Fibroblast of skin of scalp (primary cell): ENCODE results near the gene MLLT1.
A peak's percentile ranks its signal among the peaks of the same experiment; 100 is the strongest.

ENCODE experiments used
- DNase-seq: peaks from one replicate; pipeline ENCODE4 v3.0.0-alpha.2; 2013

The MLLT1 gene

GRCh38 chr19:6204866-6205723, 74.7 kb downstream of the MLLT1 start:
- DNase-seq, result no peak

GRCh38 chr19:6204212-6204611, 75.6 kb downstream of the MLLT1 start:
- peak; percentile 24 for DNase-seq

GRCh38 chr19:6199240-6199994, 80.4 kb downstream of the MLLT1 start:
- peak; percentile 99 for DNase-seq

GRCh38 chr19:6198896-6199239, 80.9 kb downstream of the MLLT1 start:
- DNase-seq, result no peak

GRCh38 chr19:6196361-6196760, 83.4 kb downstream of the MLLT1 start:
- no peak for DNase-seq

GRCh38 chr19:6188811-6189210, 91.0 kb downstream of the MLLT1 start:
- DNase-seq, result no peak

- DNase-seq, result no peak
Measured at GRCh38 chr19:6187374-6187773, 92.4 kb downstream of the MLLT1 start.

GRCh38 chr19:6185835-6186834, 93.6 kb downstream of the MLLT1 start:
- DNase-seq, result no peak

GRCh38 chr19:6185093-6185834, 94.5 kb downstream of the MLLT1 start:
- DNase-seq, result no peak

GRCh38 chr19:6181119-6181518, 98.7 kb downstream of the MLLT1 start:
- no peak for DNase-seq

- no peak for DNase-seq
Measured at GRCh38 chr19:6173190-6173589, 106.6 kb downstream of the MLLT1 start.

- no peak for DNase-seq
Measured at GRCh38 chr19:6172074-6172863, 107.5 kb downstream of the MLLT1 start.

- DNase-seq, result no peak
Measured at GRCh38 chr19:6167115-6167514, 112.7 kb downstream of the MLLT1 start.

- peak; percentile 3 for DNase-seq
Measured at GRCh38 chr19:6164906-6165531, 114.8 kb downstream of the MLLT1 start.

GRCh38 chr19:6161271-6161850, 118.4 kb downstream of the MLLT1 start:
- no peak for DNase-seq
